ENCODE results near the gene RPS27. TPM values are rescaled to one million over a fixed set of nuclear protein-coding genes. Genes with fewer than 3 reads are reported as not detected.
"Not testable (repeated sequence)": the region's sequence is repeated elsewhere in the genome, so short reads cannot be mapped to it uniquely, and the experiment has no call there.

The RPS27 gene
- total RNA-seq, 2 experiments from 2014 or later: 2,833 to 5,738 TPM

GRCh38 chr1:153995640-153996039 is 5.1 kb downstream of the RPS27 start:
- no peaks in the 10 kb centered on the region for H3K9me2 ChIP-seq (ENCODE audit: insufficient read depth, low read length)
- H3K79me2 ChIP-seq (ENCODE audit: insufficient read depth, low read depth, low read length): peaks cover 26% of the 10 kb centered on the region
- no peak overlapping the region for H3K4me2 ChIP-seq (ENCODE audit: low read length)
- no peak overlapping the region for H3K27ac ChIP-seq (ENCODE audit: low read depth, low read length, poor library complexity, severe bottlenecking)
- H3K4me3 ChIP-seq (ENCODE audit: low read depth, low read length, poor library complexity, severe bottlenecking): no peak overlapping the region
- CTCF ChIA-PET (ENCODE audit: unreplicated experiment): no interaction called here
- H2AFZ ChIP-seq (ENCODE audit: low read length): no peak overlapping the region
- intact Hi-C loops (cut with micrococcal nuclease; ENCODE audit: unreplicated experiment): no loop called here
- H3K9me3 ChIP-seq (ENCODE audit: low read length): no peaks in the 10 kb centered on the region; the same call in 1 of the 2 replicates
- no peak for DNase-seq (ENCODE audit: low spot score)
- H4K20me1 ChIP-seq (ENCODE audit: insufficient read depth, low read length): peaks cover 5% of the 10 kb centered on the region; the same call in 1 of the 2 replicates
- no TSS peak for BruUV-seq (replicated peaks)
- H3K36me3 ChIP-seq (ENCODE audit: insufficient read depth, low read length): peaks cover 59% of the 10 kb centered on the region
- POLR2A ChIA-PET: interaction anchor here (0.6 to 1.0 kb wide), 2 partner anchors 182 to 201 kb away, joined by 3 to 4 read pairs; no protein-coding TSS in a partner anchor
- peaks cover 25% of the 10 kb centered on the region for H3K4me1 ChIP-seq (ENCODE audit: insufficient read depth, low read length, poor library complexity, severe bottlenecking)
- TF ChIP-seq CTCF (conservative IDR thresholded peaks at IDR 0.05; ENCODE audit: low read length) (no peak), EZH2phosphoT487 (IDR thresholded peaks at IDR 0.05; ENCODE audit: borderline replicate concordance, low read depth, low read length) (no peak)

GRCh38 chr1:153996882-153997281 is 6.3 kb downstream of the RPS27 start:
- BruUV-seq (replicated peaks); H3K27ac ChIP-seq (ENCODE audit: low read depth, low read length, poor library complexity, severe bottlenecking); H3K4me2 ChIP-seq (ENCODE audit: low read length); CTCF ChIA-PET (ENCODE audit: unreplicated experiment); intact Hi-C loops (cut with micrococcal nuclease; ENCODE audit: unreplicated experiment); H4K20me1 ChIP-seq (ENCODE audit: insufficient read depth, low read length); H2AFZ ChIP-seq (ENCODE audit: low read length); H3K9me2 ChIP-seq (ENCODE audit: insufficient read depth, low read length); H3K9me3 ChIP-seq (ENCODE audit: low read length); DNase-seq (ENCODE audit: low spot score); H3K4me3 ChIP-seq (ENCODE audit: low read depth, low read length, poor library complexity, severe bottlenecking): not testable (repeated sequence)
- Histone ChIP-seq H3K36me3 (ENCODE audit: insufficient read depth, low read length) (peaks cover 50% of the 10 kb centered on the region), H3K79me2 (ENCODE audit: insufficient read depth, low read depth, low read length) (peaks cover 14% of the 10 kb centered on the region), H3K4me1 (ENCODE audit: insufficient read depth, low read length, poor library complexity, severe bottlenecking) (peaks cover 22% of the 10 kb centered on the region)
- POLR2A ChIA-PET: interaction anchor here (0.7 kb wide), 1 partner anchor 242 kb away, joined by 4 read pairs; no protein-coding TSS in a partner anchor

GRCh38 chr1:154000420-154000819 is 9.9 kb downstream of the RPS27 start:
- BruUV-seq (replicated peaks): no TSS peak

More at GRCh38 chr1:154000420-154000819, 9.9 kb downstream of the RPS27 start:
- Histone ChIP-seq H3K9me2 (ENCODE audit: insufficient read depth, low read length) (no peaks in the 10 kb centered on the region), H4K20me1 (ENCODE audit: insufficient read depth, low read length) (no peaks in the 10 kb centered on the region), H3K9me3 (ENCODE audit: low read length) (no peaks in the 10 kb centered on the region; the same call in 1 of the 2 replicates), H3K4me2 (ENCODE audit: low read length) (no peak overlapping the region), H2AFZ (ENCODE audit: low read length) (no peak overlapping the region), H3K27ac (ENCODE audit: low read depth, low read length, poor library complexity, severe bottlenecking) (no peak overlapping the region), H3K4me1 (ENCODE audit: insufficient read depth, low read length, poor library complexity, severe bottlenecking) (no peaks in the 10 kb centered on the region), H3K79me2 (ENCODE audit: insufficient read depth, low read depth, low read length) (no peaks in the 10 kb centered on the region), H3K4me3 (ENCODE audit: low read depth, low read length, poor library complexity, severe bottlenecking) (no peak overlapping the region), H3K36me3 (ENCODE audit: insufficient read depth, low read length) (peaks cover 15% of the 10 kb centered on the region)
- intact Hi-C loops (cut with micrococcal nuclease; ENCODE audit: unreplicated experiment): no loop called here
- POLR2A ChIA-PET: interaction anchor here (0.6 kb wide), 2 partner anchors 9 to 22 kb away, joined by 3 to 7 read pairs; no protein-coding TSS in a partner anchor
- no peak for DNase-seq (ENCODE audit: low spot score)
- TF ChIP-seq EZH2phosphoT487 (IDR thresholded peaks at IDR 0.05; ENCODE audit: borderline replicate concordance, low read depth, low read length) (no peak), CTCF (conservative IDR thresholded peaks at IDR 0.05; ENCODE audit: low read length) (no peak)
- CTCF ChIA-PET (ENCODE audit: unreplicated experiment): no interaction called here

All from OCI-LY7 (cell line).